ENCODE results near the gene CBFA2T2.

The CBFA2T2 gene

DNA sequence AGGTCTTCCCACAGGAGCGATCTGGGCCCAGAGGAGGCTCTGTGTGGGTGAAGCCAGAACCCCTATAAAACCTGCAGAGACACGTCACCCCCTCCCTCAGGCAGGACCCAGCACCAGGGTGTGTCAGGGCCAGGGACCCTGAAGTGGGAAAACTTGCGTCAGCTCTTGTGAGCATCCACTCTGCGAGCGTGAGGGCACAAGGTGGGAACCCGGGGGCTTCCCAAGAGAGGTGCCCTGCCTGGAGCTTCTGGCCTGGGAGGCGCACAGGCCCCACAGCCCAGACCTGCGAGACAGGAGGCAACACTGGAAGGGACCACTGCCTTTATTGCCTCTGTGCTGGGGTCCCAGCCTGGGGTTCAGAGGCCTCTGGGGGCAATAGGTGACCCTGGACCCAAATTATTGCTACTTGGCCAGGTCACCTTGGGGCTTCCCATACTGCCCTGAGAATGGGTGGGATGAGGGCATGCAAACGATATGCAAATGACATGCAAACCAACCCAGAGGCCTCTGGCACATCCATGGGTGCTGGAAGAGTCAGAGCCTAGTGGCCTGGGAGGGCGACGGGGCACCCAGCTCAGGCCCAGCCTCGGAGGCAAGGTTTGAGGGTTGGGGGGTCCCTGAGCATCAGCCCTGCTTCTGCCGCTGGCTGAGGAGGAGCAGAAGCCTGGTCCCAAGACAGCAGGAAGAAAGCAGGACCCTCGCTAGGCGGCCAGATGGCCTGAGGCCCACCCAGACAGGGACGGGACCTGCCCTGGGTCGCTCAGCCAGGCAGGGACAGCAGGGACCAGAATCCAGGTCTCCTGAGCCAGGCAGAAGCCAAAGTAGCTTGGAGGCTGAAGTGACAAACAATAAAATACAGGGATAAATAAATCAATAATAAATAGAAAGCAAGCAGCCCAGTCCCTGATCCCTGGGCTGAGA lies 167.1 kb downstream of the CBFA2T2 start:
- no peaks in the 10 kb centered on the region for H3K27me3 Mint-ChIP-seq
- H3K36me3 Mint-ChIP-seq: no peaks in the 10 kb centered on the region
- no peak overlapping the region for H3K4me3 Mint-ChIP-seq
- no peak overlapping the region for H3K27ac Mint-ChIP-seq
- peaks cover 5% of the 10 kb centered on the region for H3K4me1 Mint-ChIP-seq (ENCODE audit: low read depth)
- no peaks in the 10 kb centered on the region for H3K9me3 Mint-ChIP-seq (ENCODE audit: low read depth)

DNA sequence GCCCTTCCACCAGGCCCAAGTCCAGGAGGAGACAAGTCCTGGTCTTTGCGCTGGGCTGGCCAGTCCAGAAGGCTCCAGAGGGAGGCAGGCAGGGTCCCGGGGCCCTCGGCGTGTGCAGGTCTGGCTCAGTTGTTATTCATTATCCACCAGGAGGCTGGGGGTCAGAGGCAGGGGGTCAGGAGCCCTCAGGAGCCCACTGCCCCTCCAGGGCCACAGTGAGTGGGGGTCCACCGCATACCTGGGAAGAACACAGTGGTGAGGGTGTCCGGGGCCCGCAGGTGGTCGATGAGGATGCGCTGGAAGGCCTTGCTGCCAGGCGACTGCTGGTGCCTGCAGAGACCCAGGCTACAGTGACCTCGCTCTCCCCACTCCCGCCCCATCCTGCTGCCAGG lies 167.8 kb downstream of the CBFA2T2 start:
- Mint-ChIP-seq H3K36me3 (no peaks in the 10 kb centered on the region), H3K9me3 (ENCODE audit: low read depth) (no peaks in the 10 kb centered on the region), H3K4me1 (ENCODE audit: low read depth) (peaks cover 5% of the 10 kb centered on the region), H3K27me3 (no peaks in the 10 kb centered on the region), H3K4me3 (no peak overlapping the region), H3K27ac (no peak overlapping the region)

- H3K9me3 Mint-ChIP-seq (ENCODE audit: low read depth): no peaks in the 10 kb centered on the region
- no peak overlapping the region for H3K4me3 Mint-ChIP-seq
- no peaks in the 10 kb centered on the region for H3K27me3 Mint-ChIP-seq
- H3K4me1 Mint-ChIP-seq (ENCODE audit: low read depth): peaks cover 5% of the 10 kb centered on the region
- no peaks in the 10 kb centered on the region for H3K36me3 Mint-ChIP-seq
- H3K27ac Mint-ChIP-seq: no peak overlapping the region
Measured at GRCh38 chr20:33658510-33658909, 168.6 kb downstream of the CBFA2T2 start.

GRCh38 chr20:33658929-33659328 lies 169.0 kb downstream of the CBFA2T2 start:
- H3K9me3 Mint-ChIP-seq (ENCODE audit: low read depth): no peaks in the 10 kb centered on the region
- H3K36me3 Mint-ChIP-seq: no peaks in the 10 kb centered on the region
- no peak overlapping the region for H3K4me3 Mint-ChIP-seq
- no peak overlapping the region for H3K27ac Mint-ChIP-seq
- H3K27me3 Mint-ChIP-seq: no peaks in the 10 kb centered on the region
- peaks cover 5% of the 10 kb centered on the region for H3K4me1 Mint-ChIP-seq (ENCODE audit: low read depth)

DNA sequence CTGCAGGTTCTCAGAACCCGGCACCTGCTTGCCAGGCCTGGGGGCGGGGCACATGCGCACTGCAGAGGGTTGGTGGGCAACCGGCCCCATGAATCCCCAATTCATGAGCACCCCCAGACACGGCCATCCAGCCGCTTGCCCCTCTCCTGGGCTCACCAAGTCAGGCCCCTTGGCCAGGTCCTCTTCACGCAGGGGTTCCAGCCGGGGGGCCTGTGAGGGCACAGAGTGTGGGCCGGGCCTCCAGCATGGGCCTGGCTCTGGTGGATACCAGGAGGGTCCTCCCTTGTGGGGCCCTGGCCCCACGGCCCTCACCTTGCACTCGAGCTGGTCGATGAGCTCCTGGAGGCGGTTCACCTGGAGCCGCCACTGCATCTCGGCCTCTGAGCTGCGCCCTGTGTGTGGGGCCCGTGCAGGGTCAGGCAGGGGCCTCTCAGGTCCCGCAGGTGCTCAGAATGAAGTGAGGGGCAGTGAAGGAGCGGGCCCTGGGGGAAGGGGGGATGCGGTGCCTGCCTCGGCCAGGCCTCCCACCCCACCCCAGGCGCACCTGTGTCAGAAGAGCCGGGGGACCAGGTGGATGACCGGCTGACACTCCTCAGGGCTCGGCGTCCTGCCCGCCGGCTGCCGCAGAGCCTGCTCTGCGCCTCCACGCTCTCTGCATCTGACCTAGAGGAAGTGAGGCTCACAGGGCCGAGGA lies 169.6 kb downstream of the CBFA2T2 start:
- peaks cover 8% of the 10 kb centered on the region for H3K4me1 Mint-ChIP-seq (ENCODE audit: low read depth)
- H3K36me3 Mint-ChIP-seq: no peaks in the 10 kb centered on the region
- no peaks in the 10 kb centered on the region for H3K27me3 Mint-ChIP-seq
- no peak overlapping the region for H3K4me3 Mint-ChIP-seq
- H3K27ac Mint-ChIP-seq: no peak overlapping the region
- no peaks in the 10 kb centered on the region for H3K9me3 Mint-ChIP-seq (ENCODE audit: low read depth)

- H3K9me3 Mint-ChIP-seq (ENCODE audit: low read depth): no peaks in the 10 kb centered on the region
- H3K27me3 Mint-ChIP-seq: no peaks in the 10 kb centered on the region
- H3K36me3 Mint-ChIP-seq: no peaks in the 10 kb centered on the region
- no peak overlapping the region for H3K4me3 Mint-ChIP-seq
- H3K27ac Mint-ChIP-seq: no peak overlapping the region
- peaks cover 14% of the 10 kb centered on the region for H3K4me1 Mint-ChIP-seq (ENCODE audit: low read depth)
Measured at GRCh38 chr20:33660035-33660684, 170.3 kb downstream of the CBFA2T2 start.

- Mint-ChIP-seq H3K27me3 (no peaks in the 10 kb centered on the region), H3K4me1 (ENCODE audit: low read depth) (peaks cover 17% of the 10 kb centered on the region), H3K36me3 (no peaks in the 10 kb centered on the region), H3K27ac (no peak overlapping the region), H3K9me3 (ENCODE audit: low read depth) (no peaks in the 10 kb centered on the region), H3K4me3 (no peak overlapping the region)
Measured at GRCh38 chr20:33660685-33661058, 170.8 kb downstream of the CBFA2T2 start.

DNA sequence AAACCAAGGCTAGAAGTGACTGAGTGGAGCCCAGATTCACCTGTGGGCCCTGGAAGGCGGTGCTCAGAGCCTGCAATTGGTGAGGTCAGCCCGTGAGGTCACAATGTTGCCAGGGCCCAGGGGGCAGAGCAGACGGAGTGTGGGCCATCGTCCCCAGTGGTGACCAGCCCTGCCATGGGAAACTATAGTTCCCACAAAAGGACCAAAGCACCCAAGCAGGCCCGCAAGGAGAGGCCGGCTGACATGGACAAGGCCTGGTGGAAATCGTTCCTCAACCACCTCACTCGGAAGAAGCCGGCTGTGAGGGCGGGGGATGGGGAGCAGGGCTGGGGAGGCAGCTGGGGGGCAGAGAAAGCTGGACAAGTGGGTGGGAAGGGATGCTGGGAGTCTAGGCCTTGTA lies 172.3 kb downstream of the CBFA2T2 start, which contains the start of gene C20orf144:
Gene C20orf144, plus strand, starts transcription at position 156 of the 400 bp plus-strand sequence. Its CDS starts 19 bp downstream, at position 175.
- Mint-ChIP-seq H3K4me1 (ENCODE audit: low read depth) (peaks cover 23% of the 10 kb centered on the region), H3K9me3 (ENCODE audit: low read depth) (no peaks in the 10 kb centered on the region), H3K36me3 (no peaks in the 10 kb centered on the region), H3K4me3 (peak within 1 kb of the TSS; percentile 84), H3K27ac (peak within 1 kb of the TSS; percentile 87), H3K27me3 (no peaks in the 10 kb centered on the region)

DNA sequence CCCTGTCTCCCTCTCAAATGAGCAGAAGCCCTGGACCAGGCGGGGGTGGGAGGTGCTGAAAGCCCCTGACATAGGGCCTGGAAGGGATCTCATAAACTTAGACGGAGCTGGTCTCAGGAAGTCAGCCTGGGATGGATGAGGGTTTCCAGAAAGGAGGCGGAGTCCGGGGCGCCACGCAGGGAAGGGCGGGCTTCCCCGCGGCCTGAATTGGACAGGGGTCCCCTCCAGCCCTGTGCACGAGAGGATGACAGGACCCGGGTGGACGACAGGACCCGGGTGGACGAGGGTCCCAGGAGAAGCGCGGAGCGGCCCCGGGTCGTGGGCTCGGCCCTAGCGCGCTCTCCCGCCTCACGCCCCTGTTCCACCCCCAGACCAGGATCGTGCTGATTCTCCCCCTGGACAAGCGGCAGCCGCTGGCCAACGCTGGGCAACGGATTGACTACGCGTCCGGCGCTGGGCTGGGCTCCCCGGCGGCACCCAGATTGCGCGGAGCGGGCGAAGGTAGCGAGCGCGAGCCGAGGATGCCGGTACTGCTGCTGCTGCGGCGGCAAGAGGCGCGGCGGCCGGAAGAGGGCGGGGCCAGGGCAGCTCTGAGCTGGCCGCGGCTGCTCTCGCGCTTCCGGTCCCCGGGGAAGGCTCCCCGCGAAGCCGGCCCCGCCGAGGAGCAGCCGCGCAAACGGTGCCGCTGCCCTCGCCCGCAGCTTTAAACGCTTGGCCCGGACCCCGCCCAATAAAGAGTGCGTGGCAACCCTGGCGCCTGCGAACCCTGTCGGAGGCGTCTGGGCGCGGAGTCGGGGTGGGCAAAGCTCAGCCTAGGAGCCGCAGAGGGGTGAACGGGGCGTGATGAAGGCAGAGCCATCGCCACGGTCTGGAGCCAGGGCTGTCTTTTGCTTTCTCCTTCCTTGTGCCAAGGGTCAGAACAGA lies 173.5 kb downstream of the CBFA2T2 start:
- Mint-ChIP-seq H3K36me3 (no peaks in the 10 kb centered on the region), H3K27ac (peak overlapping the region; percentile 64), H3K9me3 (ENCODE audit: low read depth) (no peaks in the 10 kb centered on the region)

GRCh38 chr20:33664085-33664761 lies 174.3 kb downstream of the CBFA2T2 start:
- Mint-ChIP-seq H3K9me3 (ENCODE audit: low read depth) (no peaks in the 10 kb centered on the region), H3K36me3 (no peaks in the 10 kb centered on the region), H3K4me1 (ENCODE audit: low read depth) (peaks cover 26% of the 10 kb centered on the region), H3K27ac (peak overlapping the region; percentile 86), H3K27me3 (no peaks in the 10 kb centered on the region), H3K4me3 (peak overlapping the region; percentile 84)

More for the DNA sequence above, 173.5 kb downstream of the CBFA2T2 start:
- Mint-ChIP-seq H3K4me3 (peak overlapping the region; percentile 84), H3K27me3 (no peaks in the 10 kb centered on the region), H3K4me1 (ENCODE audit: low read depth) (peaks cover 25% of the 10 kb centered on the region)

DNA sequence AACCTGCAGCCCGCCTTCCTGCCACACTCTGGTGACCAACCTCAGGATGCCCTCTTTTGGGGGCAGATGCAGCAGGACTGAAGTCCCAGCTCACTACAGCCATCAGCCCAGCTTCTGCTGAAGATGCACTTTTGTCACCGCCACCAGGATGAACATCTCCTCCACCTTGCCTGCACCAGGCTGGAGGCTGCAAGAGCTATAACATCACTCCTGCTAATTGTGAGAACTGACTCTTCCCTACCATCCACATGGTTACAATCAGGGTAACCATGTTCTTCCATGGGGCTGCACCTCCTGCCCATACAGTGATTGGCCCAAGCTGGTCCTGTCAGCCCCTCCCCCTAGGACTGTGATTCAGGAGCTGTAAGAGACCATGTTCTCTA lies 174.9 kb downstream of the CBFA2T2 start:
- Mint-ChIP-seq H3K27me3 (no peaks in the 10 kb centered on the region), H3K4me3 (peak overlapping the region; percentile 84), H3K4me1 (ENCODE audit: low read depth) (peaks cover 26% of the 10 kb centered on the region), H3K27ac (peak overlapping the region; percentile 86), H3K9me3 (ENCODE audit: low read depth) (no peaks in the 10 kb centered on the region), H3K36me3 (no peaks in the 10 kb centered on the region)

DNA sequence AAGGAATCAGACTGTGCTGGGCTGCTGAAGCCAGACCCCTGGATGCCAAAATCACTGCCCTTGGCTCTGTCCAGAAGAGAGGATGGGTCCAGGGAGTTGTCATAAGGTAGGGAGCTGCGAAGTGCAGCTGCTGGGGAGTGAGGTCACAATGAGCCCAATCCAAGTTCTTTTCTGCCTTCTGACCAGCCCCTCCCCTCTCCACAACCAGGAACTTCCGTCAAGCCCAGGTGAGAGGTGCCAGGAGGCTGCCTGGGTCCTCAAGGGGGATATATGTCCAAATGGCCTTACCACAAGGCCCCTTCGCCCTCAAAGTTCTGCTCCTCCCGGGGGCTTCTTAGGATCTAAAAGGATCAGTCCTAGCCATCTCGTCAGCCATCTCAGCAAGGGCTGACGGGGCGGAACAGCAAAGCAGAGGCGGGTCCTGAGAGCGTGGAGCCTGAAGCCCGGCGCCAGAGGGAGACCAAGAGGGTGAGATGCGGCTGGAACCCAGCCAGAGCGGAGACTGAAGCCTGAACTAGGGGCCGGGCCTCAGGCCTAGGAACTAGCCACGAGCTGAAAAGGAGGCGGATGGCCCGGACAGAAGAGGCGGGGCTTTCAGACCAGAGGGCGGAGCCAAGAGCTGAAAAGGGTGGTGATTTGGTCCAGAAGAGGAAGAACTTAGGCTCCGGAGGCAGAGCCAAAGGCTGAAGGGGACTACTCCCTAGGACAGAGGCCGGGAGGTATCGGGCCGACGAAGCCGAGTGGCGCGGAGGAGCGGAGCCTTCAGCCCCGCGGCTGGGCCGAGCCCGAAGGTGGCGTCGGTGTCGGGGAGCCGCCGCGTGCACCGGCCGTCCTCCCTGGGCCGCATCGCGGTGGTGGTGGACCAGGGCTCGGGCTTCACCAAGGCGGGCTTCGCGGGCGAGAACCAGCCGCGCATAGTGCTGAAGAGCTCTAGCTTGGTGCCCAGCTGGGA lies 176.7 kb downstream of the CBFA2T2 start, which contains the start of gene ACTL10:
Gene ACTL10, plus strand, starts transcription at position 651 of the 952 bp plus-strand sequence. CDS start 555 bp downstream, outside the sequence.
- Mint-ChIP-seq H3K9me3 (ENCODE audit: low read depth) (no peaks in the 10 kb centered on the region), H3K4me1 (ENCODE audit: low read depth) (peaks cover 26% of the 10 kb centered on the region), H3K4me3 (peak within 1 kb of the TSS; percentile 94)

GRCh38 chr20:33667245-33667675 lies 177.4 kb downstream of the CBFA2T2 start:
- Mint-ChIP-seq H3K4me1 (ENCODE audit: low read depth) (peaks cover 26% of the 10 kb centered on the region), H3K36me3 (no peaks in the 10 kb centered on the region), H3K27ac (peak overlapping the region; percentile 64), H3K9me3 (ENCODE audit: low read depth) (no peaks in the 10 kb centered on the region), H3K27me3 (no peaks in the 10 kb centered on the region), H3K4me3 (peak overlapping the region; percentile 82)

More for the DNA sequence above, 176.7 kb downstream of the CBFA2T2 start, which contains the start of gene ACTL10:
- peak within 1 kb of the TSS; percentile 89 for H3K27ac Mint-ChIP-seq
- no peaks in the 10 kb centered on the region for H3K36me3 Mint-ChIP-seq
- H3K27me3 Mint-ChIP-seq: no peaks in the 10 kb centered on the region
